A673 (cell line): ENCODE data around the gene NTMT2.

Experiments
- CTCF ChIP-seq: fragments of 300-800, 200-600 bp; sonication (generic); conservative IDR thresholded peaks from 2 replicates; pipeline ENCODE4 v1.5.1; 2017; ENCODE audit warnings: low read depth, mild to moderate bottlenecking, antibody characterized with exemption, low read length, moderate library complexity, mixed read lengths
- EZH2 ChIP-seq: fragments of 200-600 bp; sonication (generic); IDR thresholded peaks from 2 replicates; pipeline ENCODE4 v1.6.1; 2017; ENCODE audit warnings: borderline replicate concordance, low read depth, mild to moderate bottlenecking, mixed read lengths, antibody characterized with exemption, low read length; ENCODE audit not compliant: poor library complexity, severe bottlenecking

DNA sequence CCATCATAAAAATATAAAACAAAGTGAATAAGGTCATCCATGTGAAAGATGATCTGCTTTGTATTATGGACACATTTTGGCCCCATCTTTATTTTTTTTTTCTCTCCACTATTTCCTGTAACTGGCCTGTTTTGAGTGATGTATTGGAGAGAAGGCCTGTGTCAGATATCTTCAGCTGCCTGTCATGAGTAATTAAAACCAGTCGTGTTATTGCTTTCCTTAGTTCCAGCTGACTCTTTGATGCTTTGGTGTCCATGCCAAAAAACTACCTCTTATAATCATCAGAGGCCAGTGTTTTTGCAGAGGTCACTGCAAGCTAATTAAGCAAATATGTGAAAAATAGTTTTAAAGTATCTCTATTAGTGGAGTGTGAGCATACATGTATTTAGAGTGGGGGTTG is 29.7 kb downstream of the NTMT2 start:
- TF ChIP-seq CTCF = no peak
- no peak for TF ChIP-seq EZH2
